ENCODE results near the gene TCOF1.

- TF ChIP-seq CTCF (IDR thresholded peaks at IDR 0.05) (no peak), POLR2A (IDR thresholded peaks at IDR 0.05) (no peak)
Observed at GRCh38 chr5:150349681-150350275, 7.7 kb upstream of the TCOF1 start.
